ENCODE data around the gene ORC2.

DNA sequence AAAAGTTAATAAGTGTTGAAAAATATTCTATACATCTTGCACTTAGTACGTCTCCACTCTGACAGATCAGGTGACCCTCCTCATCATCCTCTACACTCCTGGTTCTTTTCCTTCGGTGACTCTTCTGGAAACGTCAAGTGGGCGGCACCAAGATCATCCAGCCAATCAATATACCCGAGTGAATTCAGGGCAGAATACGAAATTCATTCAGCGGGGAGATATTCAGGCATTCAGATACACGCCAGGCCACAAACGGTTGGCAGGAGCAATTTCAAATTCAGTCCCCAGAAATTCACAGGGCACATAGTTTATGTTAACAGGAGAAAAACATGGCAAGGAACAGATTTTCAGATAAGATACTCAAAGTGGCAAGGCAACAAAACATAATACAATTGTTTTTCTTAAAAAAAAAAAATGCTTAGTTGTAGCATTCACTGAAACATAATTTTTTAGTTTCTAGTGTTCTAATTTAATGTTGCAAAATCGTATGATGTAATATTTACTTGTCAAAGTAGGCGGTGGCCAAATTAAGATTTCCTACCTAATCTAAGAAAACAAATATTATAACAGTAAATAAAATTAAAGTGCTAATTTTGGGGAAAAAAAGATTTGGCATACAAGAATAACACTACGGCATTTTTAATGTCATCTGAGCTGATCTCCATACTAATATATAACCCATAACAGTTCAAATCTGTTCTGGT lies 103.2 kb downstream of the ORC2 start:
- TF ChIP-seq, protein P1, sequence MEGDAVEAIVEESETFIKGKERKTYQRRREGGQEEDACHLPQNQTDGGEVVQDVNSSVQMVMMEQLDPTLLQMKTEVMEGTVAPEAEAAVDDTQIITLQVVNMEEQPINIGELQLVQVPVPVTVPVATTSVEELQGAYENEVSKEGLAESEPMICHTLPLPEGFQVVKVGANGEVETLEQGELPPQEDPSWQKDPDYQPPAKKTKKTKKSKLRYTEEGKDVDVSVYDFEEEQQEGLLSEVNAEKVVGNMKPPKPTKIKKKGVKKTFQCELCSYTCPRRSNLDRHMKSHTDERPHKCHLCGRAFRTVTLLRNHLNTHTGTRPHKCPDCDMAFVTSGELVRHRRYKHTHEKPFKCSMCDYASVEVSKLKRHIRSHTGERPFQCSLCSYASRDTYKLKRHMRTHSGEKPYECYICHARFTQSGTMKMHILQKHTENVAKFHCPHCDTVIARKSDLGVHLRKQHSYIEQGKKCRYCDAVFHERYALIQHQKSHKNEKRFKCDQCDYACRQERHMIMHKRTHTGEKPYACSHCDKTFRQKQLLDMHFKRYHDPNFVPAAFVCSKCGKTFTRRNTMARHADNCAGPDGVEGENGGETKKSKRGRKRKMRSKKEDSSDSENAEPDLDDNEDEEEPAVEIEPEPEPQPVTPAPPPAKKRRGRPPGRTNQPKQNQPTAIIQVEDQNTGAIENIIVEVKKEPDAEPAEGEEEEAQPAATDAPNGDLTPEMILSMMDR (conservative IDR thresholded peaks at IDR 0.05 in 1 of 2, IDR thresholded peaks at IDR 0.05 in 1 of 2; ENCODE audit: low read depth in 1 of 2, low read length in 2 of 2): no peak
- TF ChIP-seq EZH2 (IDR thresholded peaks at IDR 0.05; ENCODE audit: low read length, missing control alignments): no peak
